Stimulated activated CD4-positive, alpha-beta T cell treated with anti-CD3 and anti-CD28 coated beads, TNF-alpha, amount 100 ng/mL, for 24 hours (primary cell): ENCODE measurements around the gene FOSL2.

ENCODE experiments used
- DNase-seq, 3 experiments: peaks; one replicate each; pipeline ENCODE4 v3.0.0-alpha.2; 2020; ENCODE audit warnings: low read depth in 3 of 3

Gene FOSL2

GRCh38 chr2:28412625-28413151 lies 20.0 kb downstream of the FOSL2 start:
- DNase-seq = no peak

GRCh38 chr2:28413152-28413898 lies 20.7 kb downstream of the FOSL2 start:
- no peak for DNase-seq

GRCh38 chr2:28413899-28414295 lies 21.2 kb downstream of the FOSL2 start:
- DNase-seq = no peak

GRCh38 chr2:28414583-28414982 lies 21.9 kb downstream of the FOSL2 start:
- no peak for DNase-seq

GRCh38 chr2:28415010-28415409 lies 22.4 kb downstream of the FOSL2 start:
- no peak for DNase-seq

- DNase-seq = no peak
Observed at GRCh38 chr2:28415715-28416114, 23.1 kb downstream of the FOSL2 start.

- DNase-seq = no peak
Observed at GRCh38 chr2:28419003-28419402, 26.3 kb downstream of the FOSL2 start.

- no peak for DNase-seq
Observed at GRCh38 chr2:28419443-28420270, 27.0 kb downstream of the FOSL2 start.

GRCh38 chr2:28420722-28421121 lies 28.1 kb downstream of the FOSL2 start:
- DNase-seq = no peak

- no peak for DNase-seq
Observed at GRCh38 chr2:28422908-28423741, 30.5 kb downstream of the FOSL2 start.

GRCh38 chr2:28423856-28424605 lies 31.4 kb downstream of the FOSL2 start:
- no peak for DNase-seq

- no peak for DNase-seq
Observed at GRCh38 chr2:28424799-28425463, 32.3 kb downstream of the FOSL2 start.

- DNase-seq = no peak
Observed at GRCh38 chr2:28425464-28425835, 32.8 kb downstream of the FOSL2 start.

GRCh38 chr2:28427741-28428415 lies 35.2 kb downstream of the FOSL2 start:
- DNase-seq = no peak

- no peak for DNase-seq
Observed at GRCh38 chr2:28428486-28428885, 35.8 kb downstream of the FOSL2 start.

- DNase-seq = no peak
Observed at GRCh38 chr2:28429636-28430376, 37.1 kb downstream of the FOSL2 start.

GRCh38 chr2:28430377-28430765 lies 37.7 kb downstream of the FOSL2 start:
- DNase-seq = no peak

GRCh38 chr2:28430788-28431418 lies 38.2 kb downstream of the FOSL2 start:
- DNase-seq = no peak

- DNase-seq = no peak
Observed at GRCh38 chr2:28431741-28432140, 39.1 kb downstream of the FOSL2 start.
